GM23338 (cell line): Measurements from ENCODE around the gene GDF7.

ENCODE experiments used
- CREB1 ChIP-seq: fragments of 250-450 bp; sonication (Bioruptor Pico); IDR thresholded peaks from 2 replicates; pipeline ENCODE4 v1.5.0; 2020; ENCODE audit warnings: low read depth, mild to moderate bottlenecking, moderate library complexity
- ETS1 ChIP-seq: IDR thresholded peaks from 2 replicates; pipeline ENCODE4 v1.6.1; 2016; ENCODE audit warnings: antibody characterized with exemption
- EZH2 ChIP-seq: fragments of 200-600 bp; sonication (generic); IDR thresholded peaks from one replicate; pipeline ENCODE4 v1.8.0; 2017; ENCODE audit warnings: antibody characterized with exemption, mild to moderate bottlenecking, low read depth; ENCODE audit not compliant: unreplicated experiment
- EZH2phosphoT487 ChIP-seq: fragments of 200-600 bp; sonication (generic); IDR thresholded peaks from one replicate; pipeline ENCODE4 v1.8.1; 2018; ENCODE audit warnings: antibody characterized with exemption; ENCODE audit not compliant: unreplicated experiment
- JUNB ChIP-seq: IDR thresholded peaks from one replicate; pipeline ENCODE4 v1.6.1; 2016; ENCODE audit warnings: antibody characterized with exemption; ENCODE audit not compliant: unreplicated experiment
- NANOG ChIP-seq: IDR thresholded peaks from 2 replicates; pipeline ENCODE4 v1.6.1; 2016; ENCODE audit warnings: antibody characterized with exemption, borderline replicate concordance
- POLR2AphosphoS5 ChIP-seq: IDR thresholded peaks from 2 replicates; pipeline ENCODE4 v1.6.1; 2016; ENCODE audit warnings: antibody characterized with exemption, low read depth
- REST ChIP-seq: IDR thresholded peaks from one replicate; pipeline ENCODE4 v1.6.1; 2018; ENCODE audit warnings: antibody characterized with exemption; ENCODE audit not compliant: unreplicated experiment
- STAT1 ChIP-seq: IDR thresholded peaks from one replicate; pipeline ENCODE4 v1.6.1; 2016; ENCODE audit warnings: antibody characterized with exemption; ENCODE audit not compliant: unreplicated experiment
- ZNF114 ChIP-seq: fragments of 250-450 bp; sonication (Bioruptor Pico); IDR thresholded peaks from 2 replicates; pipeline ENCODE4 v1.5.0; 2020; ENCODE audit warnings: mild to moderate bottlenecking, moderate library complexity
- ZNF331 ChIP-seq: fragments of 250-450 bp; sonication (Bioruptor Pico); IDR thresholded peaks from 2 replicates; pipeline ENCODE4 v1.5.0; 2020; ENCODE audit warnings: low read depth, mild to moderate bottlenecking, moderate library complexity
- TF ChIP-seq, protein P1 (sequence below), 2 experiments: fragments of 200-600 bp in 1 of 2; sonication (generic) in 1 of 2; conservative IDR thresholded peaks; 2 replicates each; pipeline versions ENCODE4 v1.5.1 to v1.6.1; 2016 to 2017; ENCODE audit warnings: antibody characterized with exemption in 2 of 2, low read depth in 2 of 2, mild to moderate bottlenecking in 2 of 2, moderate library complexity in 1 of 2

DNA sequence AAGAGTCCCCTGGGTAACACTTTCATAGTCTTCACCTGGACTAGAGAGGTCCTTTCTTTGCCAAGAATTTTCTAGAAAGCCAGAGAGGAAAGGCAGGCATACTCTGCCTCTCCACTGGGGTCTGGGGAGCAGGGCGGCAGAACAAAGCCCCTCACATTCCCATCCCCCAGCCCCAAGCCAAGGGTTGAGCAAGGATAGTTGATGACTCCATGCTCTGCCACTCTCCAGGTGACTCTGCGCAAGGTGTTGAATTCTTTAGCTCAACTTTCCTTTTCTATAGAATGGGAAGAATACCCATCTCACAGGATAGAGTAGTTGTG, 2.9 kb upstream of the GDF7 start:
- TF ChIP-seq, protein P1, sequence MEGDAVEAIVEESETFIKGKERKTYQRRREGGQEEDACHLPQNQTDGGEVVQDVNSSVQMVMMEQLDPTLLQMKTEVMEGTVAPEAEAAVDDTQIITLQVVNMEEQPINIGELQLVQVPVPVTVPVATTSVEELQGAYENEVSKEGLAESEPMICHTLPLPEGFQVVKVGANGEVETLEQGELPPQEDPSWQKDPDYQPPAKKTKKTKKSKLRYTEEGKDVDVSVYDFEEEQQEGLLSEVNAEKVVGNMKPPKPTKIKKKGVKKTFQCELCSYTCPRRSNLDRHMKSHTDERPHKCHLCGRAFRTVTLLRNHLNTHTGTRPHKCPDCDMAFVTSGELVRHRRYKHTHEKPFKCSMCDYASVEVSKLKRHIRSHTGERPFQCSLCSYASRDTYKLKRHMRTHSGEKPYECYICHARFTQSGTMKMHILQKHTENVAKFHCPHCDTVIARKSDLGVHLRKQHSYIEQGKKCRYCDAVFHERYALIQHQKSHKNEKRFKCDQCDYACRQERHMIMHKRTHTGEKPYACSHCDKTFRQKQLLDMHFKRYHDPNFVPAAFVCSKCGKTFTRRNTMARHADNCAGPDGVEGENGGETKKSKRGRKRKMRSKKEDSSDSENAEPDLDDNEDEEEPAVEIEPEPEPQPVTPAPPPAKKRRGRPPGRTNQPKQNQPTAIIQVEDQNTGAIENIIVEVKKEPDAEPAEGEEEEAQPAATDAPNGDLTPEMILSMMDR (conservative IDR thresholded peaks at IDR 0.05; ENCODE audit: low read depth in 2 of 2): no peak
- TF ChIP-seq ETS1 (no peak), REST (no peak), JUNB (no peak), CREB1 (no peak), EZH2 (no peak), EZH2phosphoT487 (no peak), POLR2AphosphoS5 (no peak), STAT1 (no peak), ZNF331 (CRISPR knock-in tag) (no peak), ZNF114 (no peak), NANOG (no peak)
